Thymus (tissue), 11 donors: ENCODE results near the gene FIBP. TPM values are rescaled to one million over a fixed set of nuclear protein-coding genes. Genes with fewer than 3 reads are reported as not detected.
"Not testable (repeated sequence)": the region's sequence is repeated elsewhere in the genome, so short reads cannot be mapped to it uniquely, and the experiment has no call there.

Experiments used
- DNase-seq, 9 donors: peaks; one replicate each; pipeline ENCODE4 v3.0.0-alpha.2; 2013; ENCODE audit warnings: low spot score in 9 of 9, low read depth in 6 of 9, missing footprints in 1 of 9
- H3K27ac ChIP-seq, 2 donors: one replicate each; pipeline ENCODE4 v1.5.1; 2013; ENCODE audit warnings: control low read depth in 1 of 2, low read depth in 1 of 2, low read length in 1 of 2, mild to moderate bottlenecking in 1 of 2, moderate library complexity in 1 of 2
- H3K27me3 ChIP-seq, 2 donors: one replicate each; pipeline ENCODE4 v1.5.1; 2013; ENCODE audit warnings: low read length in 1 of 2; ENCODE audit not compliant: control insufficient read depth in 2 of 2, insufficient read depth in 1 of 2
- H3K36me3 ChIP-seq, 2 donors: one replicate each; pipeline ENCODE4 v1.5.1; 2013; ENCODE audit warnings: low read length in 1 of 2, mild to moderate bottlenecking in 1 of 2, moderate library complexity in 1 of 2; ENCODE audit not compliant: control insufficient read depth in 2 of 2, insufficient read depth in 2 of 2
- H3K4me1 ChIP-seq, 2 donors: one replicate each; pipeline ENCODE4 v1.5.1; 2013; ENCODE audit warnings: low read length in 2 of 2; ENCODE audit not compliant: control insufficient read depth in 2 of 2, insufficient read depth in 2 of 2
- H3K4me3 ChIP-seq, 2 donors: one replicate each; pipeline ENCODE4 v1.5.1; 2013; ENCODE audit warnings: low read length in 2 of 2, control low read depth in 1 of 2, mild to moderate bottlenecking in 1 of 2
- H3K9me3 ChIP-seq, 2 donors: one replicate each; pipeline ENCODE4 v1.5.1; 2013; ENCODE audit warnings: low read length in 1 of 2, mild to moderate bottlenecking in 1 of 2; ENCODE audit not compliant: control insufficient read depth in 2 of 2, insufficient read depth in 1 of 2
- WGBS: extraction: QIAGEN DNeasy Blood & Tissue Kit; methylation state at CpG from one replicate; pipeline ENCODE4 v1.1.7; 2013; 5-methylcytosine and 5-hydroxymethylcytosine counted together
- polyA plus RNA-seq: library from polyadenylated mRNA; stranded (reverse); fragments of 200-250 nt; gene quantifications from one replicate; pipeline ENCODE4 v1.2.3, GENCODE V29; 2013
- total RNA-seq: library from RNA; stranded (reverse); fragments of 120-200 nt; gene quantifications from one replicate; pipeline ENCODE4 v1.2.4, GENCODE V29; 2013
- donor health status: healthy.

Gene FIBP
- total and polyA plus RNA-seq, 2 donors: 70.9 to 71.0 TPM

- WGBS: 95% methylated on average over 20 of the region's 20 CpGs
- peaks cover 45 to 49% of the 10 kb centered on the region in 2 donors for H3K36me3 ChIP-seq
- DNase-seq: no peak
Measured at GRCh38 chr11:65850217-65851082, 37.8 kb downstream of the FIBP start.

GRCh38 chr11:65849771-65850216 lies 38.5 kb downstream of the FIBP start:
- WGBS: 90% methylated on average over 16 of the region's 16 CpGs
- DNase-seq: no peak
- no peaks in the 10 kb centered on the region for H3K4me1 ChIP-seq
- H3K27me3 ChIP-seq: peaks cover 0 to 2% of the 10 kb centered on the region in 2 donors
- H3K9me3 ChIP-seq: peaks cover 7 to 24% of the 10 kb centered on the region in 2 donors
- H3K36me3 ChIP-seq: peaks cover 38 to 42% of the 10 kb centered on the region in 2 donors
- no peak overlapping the region for H3K4me3 ChIP-seq
- H3K27ac ChIP-seq: no peak overlapping the region

More at GRCh38 chr11:65850217-65851082, 37.8 kb downstream of the FIBP start:
- H3K9me3 ChIP-seq: peaks cover 7 to 24% of the 10 kb centered on the region in 2 donors
- H3K4me1 ChIP-seq: peaks cover 1 to 3% of the 10 kb centered on the region in 2 donors
- H3K27me3 ChIP-seq: peaks cover 0 to 2% of the 10 kb centered on the region in 2 donors
- no peak overlapping the region for H3K27ac ChIP-seq
- H3K4me3 ChIP-seq: no peak overlapping the region

- WGBS: 94% methylated on average over 8 of the region's 8 CpGs
Measured at GRCh38 chr11:65849366-65849765, 38.9 kb downstream of the FIBP start.

GRCh38 chr11:65848693-65849092 lies 39.6 kb downstream of the FIBP start:
- H3K9me3 ChIP-seq: peaks cover 7 to 24% of the 10 kb centered on the region in 2 donors
- 77% methylated on average over 7 of the region's 7 CpGs for WGBS

More at GRCh38 chr11:65849366-65849765, 38.9 kb downstream of the FIBP start:
- no peak for DNase-seq
- no peak overlapping the region for H3K27ac ChIP-seq
- H3K36me3 ChIP-seq: peaks cover 34 to 38% of the 10 kb centered on the region in 2 donors
- H3K4me3 ChIP-seq: no peak overlapping the region
- peaks cover 0 to 2% of the 10 kb centered on the region in 2 donors for H3K27me3 ChIP-seq
- H3K4me1 ChIP-seq: no peaks in the 10 kb centered on the region
- peaks cover 7 to 24% of the 10 kb centered on the region in 2 donors for H3K9me3 ChIP-seq

GRCh38 chr11:65847746-65848145 lies 40.5 kb downstream of the FIBP start:
- no peak for DNase-seq
- Histone ChIP-seq H3K36me3 (peaks cover 18 to 22% of the 10 kb centered on the region in 2 donors), H3K9me3 (peaks cover 7 to 18% of the 10 kb centered on the region in 2 donors), H3K4me1 (no peaks in the 10 kb centered on the region), H3K4me3 (no peak overlapping the region), H3K27ac (no peak overlapping the region), H3K27me3 (peaks cover 0 to 2% of the 10 kb centered on the region in 2 donors)
- 97% methylated on average over 3 of the region's 3 CpGs for WGBS

More at GRCh38 chr11:65848693-65849092, 39.6 kb downstream of the FIBP start:
- not testable (repeated sequence) for H3K27ac ChIP-seq, H3K4me3 ChIP-seq, DNase-seq, H3K27me3 ChIP-seq, H3K4me1 ChIP-seq
- peaks cover 27 to 31% of the 10 kb centered on the region in 2 donors for H3K36me3 ChIP-seq

GRCh38 chr11:65844231-65844872 lies 43.9 kb downstream of the FIBP start:
- no peak overlapping the region for H3K4me3 ChIP-seq
- H3K36me3 ChIP-seq: no peaks in the 10 kb centered on the region
- peaks cover 0 to 2% of the 10 kb centered on the region in 2 donors for H3K27me3 ChIP-seq
- no peak for DNase-seq
- H3K27ac ChIP-seq: no peak overlapping the region
- H3K9me3 ChIP-seq: no peaks in the 10 kb centered on the region
- H3K4me1 ChIP-seq: no peaks in the 10 kb centered on the region
- 96% methylated on average over 10 of the region's 10 CpGs for WGBS

GRCh38 chr11:65843811-65844210 lies 44.5 kb downstream of the FIBP start:
- WGBS: 97% methylated on average over 3 of the region's 3 CpGs
- DNase-seq: no peak
- H3K27ac ChIP-seq: no peak overlapping the region
- H3K4me1 ChIP-seq: no peaks in the 10 kb centered on the region
- H3K9me3 ChIP-seq: no peaks in the 10 kb centered on the region
- H3K4me3 ChIP-seq: no peak overlapping the region
- no peaks in the 10 kb centered on the region for H3K36me3 ChIP-seq
- H3K27me3 ChIP-seq: peaks cover 0 to 2% of the 10 kb centered on the region in 2 donors

- H3K9me3 ChIP-seq: no peaks in the 10 kb centered on the region
- H3K4me1 ChIP-seq: no peaks in the 10 kb centered on the region
- no peak overlapping the region for H3K27ac ChIP-seq
- peaks cover 0 to under 1% of the 10 kb centered on the region in 2 donors for H3K27me3 ChIP-seq
- WGBS: 96% methylated on average over 4 of the region's 4 CpGs
- DNase-seq: no peak
- H3K36me3 ChIP-seq: no peaks in the 10 kb centered on the region
- H3K4me3 ChIP-seq: no peak overlapping the region
Measured at GRCh38 chr11:65842144-65842543, 46.1 kb downstream of the FIBP start.

- no peak for DNase-seq
- H3K4me3 ChIP-seq: peak overlapping the region; percentile 71 to 80
- peaks cover 0 to 14% of the 10 kb centered on the region in 2 donors for H3K27me3 ChIP-seq
- peaks cover 6 to 19% of the 10 kb centered on the region in 2 donors for H3K4me1 ChIP-seq
- no peaks in the 10 kb centered on the region for H3K9me3 ChIP-seq
- WGBS: 69% methylated on average over 6 of the region's 6 CpGs
- no peaks in the 10 kb centered on the region for H3K36me3 ChIP-seq
- H3K27ac ChIP-seq: no peak overlapping the region
Measured at GRCh38 chr11:65834202-65834601, 54.1 kb downstream of the FIBP start.
